SK-N-SH (cell line): ENCODE data around the gene CBLN3. TPM values are rescaled to one million over a fixed set of nuclear protein-coding genes. Genes with fewer than 3 reads are reported as not detected.

ENCODE experiments used
- CTCF ChIA-PET: fragments of 300-600, 350-600 bp; formaldehyde crosslinking; extraction: SDS; loops from one replicate; lab custom pipeline; 2021; lab: Yijun Ruan, JAX
- POLR2A ChIA-PET: fragments of 350-600 bp; sonication (Branson Sonifier 250); formaldehyde crosslinking; extraction: SDS; loops from one replicate; lab custom pipeline; 2020; ENCODE audit warnings: antibody characterized with exemption, inconsistent platforms; lab: Yijun Ruan, JAX
- DNase-seq: peaks from one replicate; pipeline ENCODE4 v3.0.0; 2012
- H2AFZ ChIP-seq: fragments of 200-600 bp; sonication (generic); 2 replicates; pipeline ENCODE4 v1.8.1; 2016; ENCODE audit warnings: antibody characterized with exemption, mild to moderate bottlenecking, low read depth
- H3F3A ChIP-seq: fragments of 200-600 bp; sonication (generic); replicated peaks from 2 replicates; pipeline ENCODE3; 2016; ENCODE audit warnings: antibody characterized with exemption, mild to moderate bottlenecking; ENCODE audit not compliant: insufficient read depth
- H3K27ac ChIP-seq, 2 experiments: fragments of 200-500 bp in 1 of 2; fragments of 200-600 bp in 1 of 2; sonication (Bioruptor generic) in 1 of 2; sonication (generic), shearing (Covaris generic) in 1 of 2; 2 replicates each; pipeline versions ENCODE4 v1.5.1 to v1.6.1; 2014 to 2016; ENCODE audit warnings: low read depth in 2 of 2, inconsistent platforms in 1 of 2, low read length in 1 of 2, mild to moderate bottlenecking in 1 of 2, mixed read lengths in 1 of 2
- H3K27me3 ChIP-seq: fragments of 200-600 bp; sonication (generic), shearing (Covaris generic); 2 replicates; pipeline ENCODE4 v1.6.1; 2016; ENCODE audit warnings: mixed run types; ENCODE audit not compliant: insufficient read depth
- H3K36me3 ChIP-seq, 2 experiments: fragments of 200-500 bp in 1 of 2; fragments of 200-600 bp in 1 of 2; sonication (Bioruptor generic) in 1 of 2; sonication (generic) in 1 of 2; replicated peaks in 1 of 2; 2 replicates each; pipeline versions ENCODE3 to v1.5.1; 2014 to 2016; ENCODE audit warnings: low read length in 1 of 2, mild to moderate bottlenecking in 1 of 2; ENCODE audit not compliant: insufficient read depth in 2 of 2, control insufficient read depth in 1 of 2
- H3K4me1 ChIP-seq, 2 experiments: fragments of 200-500 bp in 1 of 2; fragments of 200-600 bp in 1 of 2; sonication (Bioruptor generic) in 1 of 2; sonication (generic), shearing (Covaris generic) in 1 of 2; 2 replicates each; pipeline versions ENCODE4 v1.5.1 to v1.6.1; 2014 to 2016; ENCODE audit warnings: low read depth in 1 of 2, low read length in 1 of 2, mixed run types in 1 of 2; ENCODE audit not compliant: insufficient read depth in 2 of 2, control insufficient read depth in 1 of 2
- H3K4me2 ChIP-seq: fragments of 200-600 bp; sonication (generic), shearing (Covaris generic); 2 replicates; pipeline ENCODE4 v1.6.1; 2017; ENCODE audit warnings: mixed run types
- H3K4me3 ChIP-seq, 2 experiments: fragments of 200-500 bp in 1 of 2; fragments of 200-600 bp in 1 of 2; sonication (Bioruptor generic) in 1 of 2; sonication (generic), shearing (Covaris generic) in 1 of 2; 2 replicates each; pipeline versions ENCODE4 v1.5.1 to v1.8.1; 2014 to 2016; ENCODE audit warnings: low read depth in 2 of 2, inconsistent platforms in 1 of 2, low read length in 1 of 2, mild to moderate bottlenecking in 1 of 2, mixed read lengths in 1 of 2, moderate library complexity in 1 of 2
- H3K79me2 ChIP-seq: fragments of 200-600 bp; sonication (generic); 2 replicates; pipeline ENCODE4 v1.8.1; 2017; ENCODE audit warnings: mild to moderate bottlenecking; ENCODE audit not compliant: insufficient read depth
- H3K9ac ChIP-seq: fragments of 200-600 bp; sonication (generic); 2 replicates; pipeline ENCODE4 v1.6.1; 2017; ENCODE audit warnings: mixed run types
- H3K9me2 ChIP-seq: fragments of 200-600 bp; sonication (generic); 2 replicates; pipeline ENCODE4 v1.6.1; 2017; ENCODE audit warnings: mixed run types
- H3K9me3 ChIP-seq: fragments of 200-600 bp; sonication (generic); 2 replicates; pipeline ENCODE4 v1.6.1; 2017; ENCODE audit warnings: mixed run types, mild to moderate bottlenecking, moderate library complexity
- H4K20me1 ChIP-seq: fragments of 200-600 bp; sonication (generic); 2 replicates; pipeline ENCODE4 v1.6.1; 2017; ENCODE audit warnings: mild to moderate bottlenecking, mixed run types; ENCODE audit not compliant: insufficient read depth
- CHD2 ChIP-seq: fragments of 150-350 bp; IDR thresholded peaks from 2 replicates; pipeline ENCODE4 v1.6.1; 2018; ENCODE audit warnings: low read length; ENCODE audit not compliant: partially characterized antibody
- FOXJ3 ChIP-seq: sonication (generic); formaldehyde crosslinking; IDR thresholded peaks from 2 replicates; pipeline ENCODE4 v1.5.1; 2020; ENCODE audit warnings: mild to moderate bottlenecking, missing genetic modification reagents
- MXI1 ChIP-seq: IDR thresholded peaks from 2 replicates; pipeline ENCODE4 v1.6.1; 2012; ENCODE audit warnings: mild to moderate bottlenecking, low read depth, low read length, improper control_type of control experiment
- NRF1 ChIP-seq: IDR thresholded peaks from 2 replicates; pipeline ENCODE4 v1.6.1; 2012; ENCODE audit warnings: low read depth, mild to moderate bottlenecking, low read length
- TAF1 ChIP-seq: IDR thresholded peaks from 2 replicates; pipeline ENCODE4 v1.6.1; 2012; ENCODE audit warnings: low read depth, mild to moderate bottlenecking, low read length, moderate library complexity, borderline replicate concordance
- TEAD4 ChIP-seq: IDR thresholded peaks from 2 replicates; pipeline ENCODE4 v1.4.0; 2012; ENCODE audit warnings: mild to moderate bottlenecking, borderline replicate concordance; ENCODE audit not compliant: insufficient read depth
- WGBS: methylation state at CpG from one replicate; pipeline ENCODE4 v1.1.6; 2017; ENCODE audit warnings: low lambda C conversion rate; 5-methylcytosine and 5-hydroxymethylcytosine counted together
- polyA plus RNA-seq, 3 experiments: library from polyadenylated mRNA; depleted of rRNA; stranded (reverse); fragments of >200 nt; gene quantifications; 2 replicates each; pipeline ENCODE4 v1.2.3, GENCODE V29; 2012
- TF ChIP-seq, protein P1 (sequence below): IDR thresholded peaks from 2 replicates; pipeline ENCODE4 v1.4.0; 2012; ENCODE audit warnings: low read depth, borderline replicate concordance
- TF ChIP-seq, protein P2 (sequence below): IDR thresholded peaks from 2 replicates; pipeline ENCODE4 v1.4.0; 2012; ENCODE audit warnings: low read depth, borderline replicate concordance
- TF ChIP-seq, protein P3 (sequence below): IDR thresholded peaks from 2 replicates; pipeline ENCODE4 v1.4.0; 2012; ENCODE audit warnings: low read depth

CBLN3 gene
- polyA plus RNA-seq, 1 of the 3 experiments (the other 2 are of a cell fraction), result 1.8 TPM

- TF ChIP-seq, protein P1, sequence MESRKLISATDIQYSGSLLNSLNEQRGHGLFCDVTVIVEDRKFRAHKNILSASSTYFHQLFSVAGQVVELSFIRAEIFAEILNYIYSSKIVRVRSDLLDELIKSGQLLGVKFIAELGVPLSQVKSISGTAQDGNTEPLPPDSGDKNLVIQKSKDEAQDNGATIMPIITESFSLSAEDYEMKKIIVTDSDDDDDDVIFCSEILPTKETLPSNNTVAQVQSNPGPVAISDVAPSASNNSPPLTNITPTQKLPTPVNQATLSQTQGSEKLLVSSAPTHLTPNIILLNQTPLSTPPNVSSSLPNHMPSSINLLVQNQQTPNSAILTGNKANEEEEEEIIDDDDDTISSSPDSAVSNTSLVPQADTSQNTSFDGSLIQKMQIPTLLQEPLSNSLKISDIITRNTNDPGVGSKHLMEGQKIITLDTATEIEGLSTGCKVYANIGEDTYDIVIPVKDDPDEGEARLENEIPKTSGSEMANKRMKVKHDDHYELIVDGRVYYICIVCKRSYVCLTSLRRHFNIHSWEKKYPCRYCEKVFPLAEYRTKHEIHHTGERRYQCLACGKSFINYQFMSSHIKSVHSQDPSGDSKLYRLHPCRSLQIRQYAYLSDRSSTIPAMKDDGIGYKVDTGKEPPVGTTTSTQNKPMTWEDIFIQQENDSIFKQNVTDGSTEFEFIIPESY, result no peak
Observed at GRCh38 chr14:24459331-24459730, 29.9 kb upstream of the CBLN3 start (continued).

DNA sequence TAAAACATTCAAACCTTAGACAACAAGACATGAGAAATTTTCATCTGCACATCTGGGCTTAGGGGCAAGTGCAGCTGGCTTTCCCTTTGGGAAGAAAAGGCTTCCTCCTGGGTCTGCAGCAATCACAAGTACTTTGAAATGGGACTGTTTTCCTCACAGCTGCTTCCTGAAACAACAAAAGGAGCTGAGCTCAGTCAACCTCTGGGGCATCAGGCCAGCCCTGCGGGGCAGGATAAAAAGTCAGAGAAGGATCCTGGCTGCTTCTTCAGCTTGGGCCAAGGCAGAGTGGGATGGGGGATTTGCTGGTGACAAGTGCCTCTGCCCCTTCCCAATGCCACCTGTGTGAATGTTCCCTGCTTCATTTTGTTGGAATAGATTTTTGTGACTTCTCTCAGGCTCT is 29.3 kb upstream of the CBLN3 start:
- H3F3A ChIP-seq, result no peaks in the 10 kb centered on the region
- no peak overlapping the region for H3K4me3 ChIP-seq
- no peaks in the 10 kb centered on the region for H3K4me1 ChIP-seq
- POLR2A ChIA-PET, result no interaction called here
- H4K20me1 ChIP-seq, result no peaks in the 10 kb centered on the region
- TF ChIP-seq NRF1 (no peak), CHD2 (no peak), TEAD4 (no peak), FOXJ3 (CRISPR knock-in tag) (no peak), MXI1 (no peak), TAF1 (no peak)
- TF ChIP-seq, protein P1, result no peak
- TF ChIP-seq, protein P2, sequence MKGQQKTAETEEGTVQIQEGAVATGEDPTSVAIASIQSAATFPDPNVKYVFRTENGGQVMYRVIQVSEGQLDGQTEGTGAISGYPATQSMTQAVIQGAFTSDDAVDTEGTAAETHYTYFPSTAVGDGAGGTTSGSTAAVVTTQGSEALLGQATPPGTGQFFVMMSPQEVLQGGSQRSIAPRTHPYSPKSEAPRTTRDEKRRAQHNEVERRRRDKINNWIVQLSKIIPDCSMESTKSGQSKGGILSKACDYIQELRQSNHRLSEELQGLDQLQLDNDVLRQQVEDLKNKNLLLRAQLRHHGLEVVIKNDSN, result no peak
- TF ChIP-seq, protein P3, sequence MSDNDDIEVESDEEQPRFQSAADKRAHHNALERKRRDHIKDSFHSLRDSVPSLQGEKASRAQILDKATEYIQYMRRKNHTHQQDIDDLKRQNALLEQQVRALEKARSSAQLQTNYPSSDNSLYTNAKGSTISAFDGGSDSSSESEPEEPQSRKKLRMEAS, result no peak
- no peaks in the 10 kb centered on the region for H3K79me2 ChIP-seq
- no peaks in the 10 kb centered on the region for H3K9me2 ChIP-seq
- WGBS, result 71% methylated on average over 1 of the region's 1 CpG
- no peak overlapping the region for H2AFZ ChIP-seq
- H3K36me3 ChIP-seq, result peaks cover 0 to 9% of the 10 kb centered on the region in 2 experiments
- no peak overlapping the region for H3K27ac ChIP-seq
- no peaks in the 10 kb centered on the region for H3K27me3 ChIP-seq
- H3K9me3 ChIP-seq, result peaks cover 4% of the 10 kb centered on the region; the same call in 1 of the 2 replicates
- H3K9ac ChIP-seq, result no peak overlapping the region
- CTCF ChIA-PET, result interaction anchor here (1.5 kb wide), 1 partner anchor 23 kb away, joined by 4 read pairs; no protein-coding TSS in a partner anchor
- no peak overlapping the region for H3K4me2 ChIP-seq
- DNase-seq, result no peak
